WTC11 (cell line): ENCODE measurements around the gene SUCLG2. TPM values are rescaled to one million over a fixed set of nuclear protein-coding genes. Genes with fewer than 3 reads are reported as not detected.

Source experiments
- ATAC-seq: fragments of 200-7000 bp; cut with Tn5 transposase; 2 replicates; pipeline ENCODE4 v1.10.0; 2021; ENCODE audit warnings: mild to moderate bottlenecking, moderate library complexity
- CTCF ChIA-PET: fragments of 300-600 bp; sonication (Branson Sonifier 250); formaldehyde crosslinking; loops from one replicate; lab custom pipeline; 2021; ENCODE audit warnings: antibody characterized with exemption; lab: Charles Lee
- POLR2A ChIA-PET: fragments of 350-600 bp; sonication (Branson Sonifier 250); formaldehyde crosslinking; loops from one replicate; lab custom pipeline; 2021; ENCODE audit warnings: antibody characterized with exemption; lab: Charles Lee
- DNase-seq: peaks from one replicate; pipeline ENCODE4 v3.0.0; 2021; ENCODE audit warnings: low spot score
- H3K27ac Mint-ChIP-seq: 2 replicates; pipeline ENCODE4 v1.8.0; 2021; ENCODE audit warnings: mixed read lengths
- H3K27me3 Mint-ChIP-seq: 2 replicates; pipeline ENCODE4 v1.8.0; 2021; ENCODE audit warnings: low read depth, mild to moderate bottlenecking, moderate library complexity, mixed read lengths
- H3K36me3 Mint-ChIP-seq: 2 replicates; pipeline ENCODE4 v1.8.0; 2021; ENCODE audit warnings: mixed read lengths
- H3K4me1 Mint-ChIP-seq: 2 replicates; pipeline ENCODE4 v1.8.0; 2022; ENCODE audit warnings: mixed read lengths
- H3K4me3 Mint-ChIP-seq: 2 replicates; pipeline ENCODE4 v1.8.0; 2021; ENCODE audit warnings: mild to moderate bottlenecking, moderate library complexity, mixed read lengths
- H3K9me3 Mint-ChIP-seq: 2 replicates; pipeline ENCODE4 v1.8.0; 2021; ENCODE audit warnings: mixed read lengths
- ELF4 ChIP-seq: sonication (generic); formaldehyde crosslinking; IDR thresholded peaks from 2 replicates; pipeline ENCODE4 v1.8.1; 2022; ENCODE audit warnings: low read depth, mild to moderate bottlenecking, moderate library complexity, missing genetic modification reagents
- EMX1 ChIP-seq: fragments of 250-450 bp; sonication (Bioruptor Pico); IDR thresholded peaks from 2 replicates; pipeline ENCODE4 v1.8.0; 2021; ENCODE audit warnings: mild to moderate bottlenecking
- ESRRA ChIP-seq: sonication (generic); formaldehyde crosslinking; IDR thresholded peaks from 2 replicates; pipeline ENCODE4 v1.8.1; 2022; ENCODE audit warnings: mild to moderate bottlenecking, missing genetic modification reagents, borderline replicate concordance
- ETV6 ChIP-seq: sonication (generic); formaldehyde crosslinking; IDR thresholded peaks from 2 replicates; pipeline ENCODE4 v1.8.1; 2022; ENCODE audit warnings: mild to moderate bottlenecking, missing genetic modification reagents
- GTF2I ChIP-seq: fragments of 250-450 bp; sonication (Bioruptor Pico); conservative IDR thresholded peaks from 2 replicates; pipeline ENCODE4 v1.4.0; 2021; ENCODE audit warnings: mild to moderate bottlenecking
- NFE2L1 ChIP-seq: sonication (generic); formaldehyde crosslinking; IDR thresholded peaks from 2 replicates; pipeline ENCODE4 v1.8.1; 2023; ENCODE audit warnings: missing genetic modification reagents
- NR3C1 ChIP-seq: sonication (generic); formaldehyde crosslinking; conservative IDR thresholded peaks from 2 replicates; pipeline ENCODE4 v1.8.1; 2023; ENCODE audit warnings: low read depth, mild to moderate bottlenecking, missing genetic modification reagents
- PRRX2 ChIP-seq: fragments of 250-450 bp; sonication (Bioruptor Pico); IDR thresholded peaks from 2 replicates; pipeline ENCODE4 v1.8.0; 2021; ENCODE audit warnings: mild to moderate bottlenecking
- RELA ChIP-seq: sonication (generic); formaldehyde crosslinking; IDR thresholded peaks from 2 replicates; pipeline ENCODE4 v1.8.1; 2022; ENCODE audit warnings: missing genetic modification reagents, mild to moderate bottlenecking, borderline replicate concordance
- SMAD4 ChIP-seq: sonication (generic); formaldehyde crosslinking; IDR thresholded peaks from 2 replicates; pipeline ENCODE4 v1.8.0; 2022; ENCODE audit warnings: mild to moderate bottlenecking, missing genetic modification reagents
- TEAD1 ChIP-seq: sonication (generic); formaldehyde crosslinking; IDR thresholded peaks from 2 replicates; pipeline ENCODE4 v1.8.0; 2022; ENCODE audit warnings: mild to moderate bottlenecking, missing genetic modification reagents
- TP53 ChIP-seq: sonication (generic); formaldehyde crosslinking; IDR thresholded peaks from 2 replicates; pipeline ENCODE4 v1.8.1; 2023; ENCODE audit warnings: mild to moderate bottlenecking, missing genetic modification reagents
- ZNF121 ChIP-seq: sonication (generic); formaldehyde crosslinking; IDR thresholded peaks from 2 replicates; pipeline ENCODE4 v1.8.0; 2023; ENCODE audit warnings: missing genetic modification reagents
- ZNF138 ChIP-seq: sonication (generic); formaldehyde crosslinking; conservative IDR thresholded peaks from 2 replicates; pipeline ENCODE4 v1.8.1; 2022; ENCODE audit warnings: mild to moderate bottlenecking, moderate library complexity, missing genetic modification reagents
- ZNF219 ChIP-seq: sonication (generic); formaldehyde crosslinking; IDR thresholded peaks from 2 replicates; pipeline ENCODE4 v1.8.0; 2023; ENCODE audit warnings: missing genetic modification reagents, mild to moderate bottlenecking, borderline replicate concordance
- ZNF396 ChIP-seq: fragments of 250-450 bp; sonication (Bioruptor Pico); IDR thresholded peaks from 2 replicates; pipeline ENCODE4 v1.8.0; 2021; ENCODE audit warnings: mild to moderate bottlenecking, moderate library complexity, borderline replicate concordance
- total RNA-seq: library from RNA; stranded (reverse); gene quantifications from 3 replicates; pipeline ENCODE4 v1.2.3, GENCODE V29; 2021
- TF ChIP-seq, protein P1 (sequence below): fragments of 250-450 bp; sonication (Bioruptor Pico); IDR thresholded peaks from 2 replicates; pipeline ENCODE4 v1.8.0; 2021; ENCODE audit warnings: mild to moderate bottlenecking
- TF ChIP-seq, protein P2 (sequence below): sonication (generic); formaldehyde crosslinking; conservative IDR thresholded peaks from 2 replicates; pipeline ENCODE4 v1.8.1; 2022; ENCODE audit warnings: mild to moderate bottlenecking, missing genetic modification reagents
- TF ChIP-seq, protein P3 (sequence below): sonication (generic); formaldehyde crosslinking; IDR thresholded peaks from 2 replicates; pipeline ENCODE4 v1.8.0; 2022; ENCODE audit warnings: mild to moderate bottlenecking, missing genetic modification reagents
- TF ChIP-seq, protein P4 (sequence below): sonication (generic); formaldehyde crosslinking; IDR thresholded peaks from 2 replicates; pipeline ENCODE4 v1.8.1; 2022; ENCODE audit warnings: missing genetic modification reagents, borderline replicate concordance
- TF ChIP-seq, protein P5 (sequence below): sonication (generic); formaldehyde crosslinking; IDR thresholded peaks from 2 replicates; pipeline ENCODE4 v1.8.1; 2022; ENCODE audit warnings: low read depth, missing genetic modification reagents, borderline replicate concordance
- TF ChIP-seq, protein P6 (sequence below): fragments of 250-450 bp; sonication (Bioruptor Pico); conservative IDR thresholded peaks from 2 replicates; pipeline ENCODE4 v1.9.0; 2021; ENCODE audit warnings: mild to moderate bottlenecking
- TF ChIP-seq, protein P7 (sequence below): fragments of 250-450 bp; sonication (Bioruptor Pico); IDR thresholded peaks from 2 replicates; pipeline ENCODE4 v2.1.2; 2022; ENCODE audit warnings: mild to moderate bottlenecking, moderate library complexity
- TF ChIP-seq, protein P8 (sequence below): sonication (generic); formaldehyde crosslinking; IDR thresholded peaks from 2 replicates; pipeline ENCODE4 v1.8.1; 2023; ENCODE audit warnings: mild to moderate bottlenecking, missing genetic modification reagents, moderate library complexity

Gene SUCLG2
- total RNA-seq, 1 experiment from 2014 or later = 39.7 TPM

DNA sequence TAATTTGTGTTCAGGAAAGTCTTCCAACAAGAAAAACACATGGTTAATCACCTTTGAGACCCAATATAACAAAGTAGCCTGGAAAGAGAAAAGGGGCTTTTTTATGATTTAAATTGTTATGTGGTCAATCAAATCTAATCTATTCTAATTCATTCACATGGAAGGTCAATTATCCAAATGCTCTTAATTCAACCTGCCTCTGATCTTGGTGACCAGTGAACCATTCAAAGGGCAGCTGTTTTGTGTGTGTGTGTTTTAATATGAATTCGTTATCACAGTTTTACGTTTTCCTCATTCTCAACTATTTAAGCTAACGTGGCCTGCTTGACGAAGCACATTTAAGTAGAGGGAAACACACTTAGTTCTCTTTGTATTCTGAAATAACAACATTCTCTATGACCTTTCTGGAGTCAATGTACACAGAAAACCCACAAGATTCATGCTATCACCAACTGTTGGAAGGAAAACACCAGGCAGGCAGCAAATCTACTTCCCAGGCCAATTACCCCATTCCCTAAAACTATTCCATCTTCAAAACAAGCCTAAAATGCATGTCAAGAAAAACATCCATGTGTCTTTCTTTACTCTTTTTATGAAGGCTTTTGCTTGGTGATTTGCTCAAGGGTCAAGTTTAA lies 195.4 kb downstream of the SUCLG2 start:
- POLR2A ChIA-PET = no interaction called here
- TF ChIP-seq, protein P1, sequence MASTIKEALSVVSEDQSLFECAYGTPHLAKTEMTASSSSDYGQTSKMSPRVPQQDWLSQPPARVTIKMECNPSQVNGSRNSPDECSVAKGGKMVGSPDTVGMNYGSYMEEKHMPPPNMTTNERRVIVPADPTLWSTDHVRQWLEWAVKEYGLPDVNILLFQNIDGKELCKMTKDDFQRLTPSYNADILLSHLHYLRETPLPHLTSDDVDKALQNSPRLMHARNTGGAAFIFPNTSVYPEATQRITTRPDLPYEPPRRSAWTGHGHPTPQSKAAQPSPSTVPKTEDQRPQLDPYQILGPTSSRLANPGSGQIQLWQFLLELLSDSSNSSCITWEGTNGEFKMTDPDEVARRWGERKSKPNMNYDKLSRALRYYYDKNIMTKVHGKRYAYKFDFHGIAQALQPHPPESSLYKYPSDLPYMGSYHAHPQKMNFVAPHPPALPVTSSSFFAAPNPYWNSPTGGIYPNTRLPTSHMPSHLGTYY = no peak
- TF ChIP-seq ZNF219 = no peak
- no peak for TF ChIP-seq SMAD4
- TF ChIP-seq ELF4 (CRISPR knock-in tag) = no peak
- TF ChIP-seq, protein P2, sequence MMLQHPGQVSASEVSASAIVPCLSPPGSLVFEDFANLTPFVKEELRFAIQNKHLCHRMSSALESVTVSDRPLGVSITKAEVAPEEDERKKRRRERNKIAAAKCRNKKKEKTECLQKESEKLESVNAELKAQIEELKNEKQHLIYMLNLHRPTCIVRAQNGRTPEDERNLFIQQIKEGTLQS = no peak
- TF ChIP-seq TP53 (CRISPR knock-in tag) = no peak
- TF ChIP-seq NR3C1 = no peak
- TF ChIP-seq, protein P3, sequence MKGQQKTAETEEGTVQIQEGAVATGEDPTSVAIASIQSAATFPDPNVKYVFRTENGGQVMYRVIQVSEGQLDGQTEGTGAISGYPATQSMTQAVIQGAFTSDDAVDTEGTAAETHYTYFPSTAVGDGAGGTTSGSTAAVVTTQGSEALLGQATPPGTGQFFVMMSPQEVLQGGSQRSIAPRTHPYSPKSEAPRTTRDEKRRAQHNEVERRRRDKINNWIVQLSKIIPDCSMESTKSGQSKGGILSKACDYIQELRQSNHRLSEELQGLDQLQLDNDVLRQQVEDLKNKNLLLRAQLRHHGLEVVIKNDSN = no peak
- no peak for TF ChIP-seq ETV6 (CRISPR knock-in tag)
- no peak for TF ChIP-seq ZNF121 (CRISPR knock-in tag)
- no peak for TF ChIP-seq GTF2I (CRISPR knock-in tag)
- TF ChIP-seq, protein P4, sequence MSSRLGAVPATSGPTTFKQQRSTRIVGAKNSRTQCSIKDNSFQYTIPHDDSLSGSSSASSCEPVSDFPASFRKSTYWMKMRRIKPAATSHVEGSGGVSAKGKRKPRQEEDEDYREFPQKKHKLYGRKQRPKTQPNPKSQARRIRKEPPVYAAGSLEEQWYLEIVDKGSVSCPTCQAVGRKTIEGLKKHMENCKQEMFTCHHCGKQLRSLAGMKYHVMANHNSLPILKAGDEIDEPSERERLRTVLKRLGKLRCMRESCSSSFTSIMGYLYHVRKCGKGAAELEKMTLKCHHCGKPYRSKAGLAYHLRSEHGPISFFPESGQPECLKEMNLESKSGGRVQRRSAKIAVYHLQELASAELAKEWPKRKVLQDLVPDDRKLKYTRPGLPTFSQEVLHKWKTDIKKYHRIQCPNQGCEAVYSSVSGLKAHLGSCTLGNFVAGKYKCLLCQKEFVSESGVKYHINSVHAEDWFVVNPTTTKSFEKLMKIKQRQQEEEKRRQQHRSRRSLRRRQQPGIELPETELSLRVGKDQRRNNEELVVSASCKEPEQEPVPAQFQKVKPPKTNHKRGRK (CRISPR knock-in tag) = no peak
- TF ChIP-seq NFE2L1 (CRISPR knock-in tag) = no peak
- TF ChIP-seq RELA (CRISPR knock-in tag) = no peak
- TF ChIP-seq, protein P5, sequence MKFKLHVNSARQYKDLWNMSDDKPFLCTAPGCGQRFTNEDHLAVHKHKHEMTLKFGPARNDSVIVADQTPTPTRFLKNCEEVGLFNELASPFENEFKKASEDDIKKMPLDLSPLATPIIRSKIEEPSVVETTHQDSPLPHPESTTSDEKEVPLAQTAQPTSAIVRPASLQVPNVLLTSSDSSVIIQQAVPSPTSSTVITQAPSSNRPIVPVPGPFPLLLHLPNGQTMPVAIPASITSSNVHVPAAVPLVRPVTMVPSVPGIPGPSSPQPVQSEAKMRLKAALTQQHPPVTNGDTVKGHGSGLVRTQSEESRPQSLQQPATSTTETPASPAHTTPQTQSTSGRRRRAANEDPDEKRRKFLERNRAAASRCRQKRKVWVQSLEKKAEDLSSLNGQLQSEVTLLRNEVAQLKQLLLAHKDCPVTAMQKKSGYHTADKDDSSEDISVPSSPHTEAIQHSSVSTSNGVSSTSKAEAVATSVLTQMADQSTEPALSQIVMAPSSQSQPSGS (CRISPR knock-in tag) = no peak
- no peak for TF ChIP-seq EMX1 (CRISPR knock-in tag)
- TF ChIP-seq, protein P6, sequence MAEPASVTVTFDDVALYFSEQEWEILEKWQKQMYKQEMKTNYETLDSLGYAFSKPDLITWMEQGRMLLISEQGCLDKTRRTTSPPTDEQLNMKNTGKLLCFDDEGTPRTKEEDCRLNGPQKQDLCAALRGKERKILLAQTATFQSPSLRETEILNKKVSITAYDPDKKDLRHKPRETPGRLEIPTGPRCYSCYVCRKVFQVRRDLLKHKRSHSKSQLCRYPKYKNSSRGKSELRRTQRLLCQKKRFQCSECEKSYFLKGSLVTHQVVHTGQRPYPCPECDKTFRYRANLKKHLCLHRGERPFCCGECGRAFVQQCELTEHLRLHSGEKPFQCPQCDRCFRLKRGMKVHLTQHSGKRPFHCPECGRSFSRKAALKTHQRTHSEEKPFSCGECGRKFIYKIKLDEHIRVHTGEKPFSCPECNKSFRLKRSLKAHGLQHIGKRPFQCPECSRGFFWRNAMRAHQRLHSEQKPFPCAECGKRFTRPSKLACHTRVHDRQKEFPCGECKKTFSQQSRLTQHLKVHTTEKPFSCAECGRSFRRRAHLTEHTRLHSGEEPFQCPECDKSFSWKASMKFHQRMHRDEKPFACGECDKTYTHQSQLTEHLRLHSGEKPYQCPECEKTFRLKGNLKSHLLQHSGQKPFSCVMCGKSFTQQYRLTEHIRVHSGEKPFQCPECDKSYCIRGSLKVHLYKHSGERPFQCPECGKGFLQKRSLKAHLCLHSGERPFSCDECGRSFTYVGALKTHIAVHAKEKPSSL (CRISPR knock-in tag) = no peak
- H3K4me1 Mint-ChIP-seq = peaks cover 6% of the 10 kb centered on the region; the same call in 1 of the 2 replicates
- no peak overlapping the region for H3K4me3 Mint-ChIP-seq
- CTCF ChIA-PET = no interaction called here
- H3K27ac Mint-ChIP-seq = no peak overlapping the region
- H3K9me3 Mint-ChIP-seq = no peaks in the 10 kb centered on the region
- H3K36me3 Mint-ChIP-seq = no peaks in the 10 kb centered on the region
- H3K27me3 Mint-ChIP-seq = no peaks in the 10 kb centered on the region
- no peak for ATAC-seq
- DNase-seq = no peak

DNA sequence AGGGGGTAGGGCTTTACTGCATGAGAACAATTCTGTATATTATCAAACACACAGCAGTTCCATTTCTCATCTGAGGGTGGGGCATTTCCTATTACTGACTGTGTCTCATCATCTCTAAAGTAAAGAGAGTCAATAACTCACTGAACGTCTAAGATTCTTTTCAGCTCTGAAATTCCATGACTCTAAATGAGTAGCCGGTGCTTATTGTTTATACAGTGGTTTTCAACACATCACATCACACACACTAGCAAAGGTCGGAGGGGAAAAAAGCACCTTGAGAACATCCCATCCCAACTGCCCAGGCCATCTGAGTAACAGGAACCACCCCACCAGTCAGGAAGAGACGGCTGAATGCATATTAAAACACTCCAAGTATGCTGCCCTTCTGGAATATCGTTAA lies 196.0 kb downstream of the SUCLG2 start:
- ATAC-seq (no peak), DNase-seq (no peak)
- Mint-ChIP-seq H3K27ac (0 out of 2 replicates have a peak overlapping the region, but pooled peaks have one; percentile 2), H3K4me1 (peaks cover 6% of the 10 kb centered on the region; the same call in 1 of the 2 replicates), H3K4me3 (no peak overlapping the region), H3K9me3 (no peaks in the 10 kb centered on the region), H3K27me3 (no peaks in the 10 kb centered on the region), H3K36me3 (no peaks in the 10 kb centered on the region)
- ChIA-PET CTCF (no interaction called here), POLR2A (no interaction called here)
- TF ChIP-seq SMAD4 (no peak), TEAD1 (CRISPR knock-in tag) (no peak), ZNF219 (no peak), ESRRA (CRISPR knock-in tag) (no peak), GTF2I (CRISPR knock-in tag) (no peak), TP53 (CRISPR knock-in tag) (no peak), PRRX2 (CRISPR knock-in tag) (no peak), NR3C1 (no peak), ZNF138 (CRISPR knock-in tag) (no peak), ZNF396 (CRISPR knock-in tag) (no peak)
- TF ChIP-seq, protein P7, sequence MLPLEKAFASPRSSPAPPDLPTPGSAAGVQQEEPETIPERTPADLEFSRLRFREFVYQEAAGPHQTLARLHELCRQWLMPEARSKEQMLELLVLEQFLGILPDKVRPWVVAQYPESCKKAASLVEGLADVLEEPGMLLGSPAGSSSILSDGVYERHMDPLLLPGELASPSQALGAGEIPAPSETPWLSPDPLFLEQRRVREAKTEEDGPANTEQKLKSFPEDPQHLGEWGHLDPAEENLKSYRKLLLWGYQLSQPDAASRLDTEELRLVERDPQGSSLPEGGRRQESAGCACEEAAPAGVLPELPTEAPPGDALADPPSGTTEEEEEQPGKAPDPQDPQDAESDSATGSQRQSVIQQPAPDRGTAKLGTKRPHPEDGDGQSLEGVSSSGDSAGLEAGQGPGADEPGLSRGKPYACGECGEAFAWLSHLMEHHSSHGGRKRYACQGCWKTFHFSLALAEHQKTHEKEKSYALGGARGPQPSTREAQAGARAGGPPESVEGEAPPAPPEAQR = no peak
- TF ChIP-seq, protein P3 = no peak
- TF ChIP-seq, protein P8, sequence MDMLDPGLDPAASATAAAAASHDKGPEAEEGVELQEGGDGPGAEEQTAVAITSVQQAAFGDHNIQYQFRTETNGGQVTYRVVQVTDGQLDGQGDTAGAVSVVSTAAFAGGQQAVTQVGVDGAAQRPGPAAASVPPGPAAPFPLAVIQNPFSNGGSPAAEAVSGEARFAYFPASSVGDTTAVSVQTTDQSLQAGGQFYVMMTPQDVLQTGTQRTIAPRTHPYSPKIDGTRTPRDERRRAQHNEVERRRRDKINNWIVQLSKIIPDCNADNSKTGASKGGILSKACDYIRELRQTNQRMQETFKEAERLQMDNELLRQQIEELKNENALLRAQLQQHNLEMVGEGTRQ (CRISPR knock-in tag) = no peak
